Effector memory CD8-positive, alpha-beta T cell (primary cell): Measurements from ENCODE around the gene SH3BP4.

Source experiments
- ATAC-seq: fragments of 150-1000 bp; cut with Tn5 transposase; replicated peaks from 2 replicates; pipeline ENCODE4 v1.10.0; 2021; ENCODE audit warnings: mild to moderate bottlenecking, moderate library complexity
- DNase-seq, 3 experiments: peaks; one replicate each; pipeline ENCODE4 v3.0.0; 2021
- H3K27ac Mint-ChIP-seq, 2 donors: one replicate each; pipeline ENCODE4 v1.8.0; 2022; ENCODE audit warnings: mild to moderate bottlenecking in 2 of 2, mixed read lengths in 2 of 2, moderate library complexity in 2 of 2
- H3K27me3 Mint-ChIP-seq, 2 donors: one replicate each; pipeline ENCODE4 v1.8.0; 2022; ENCODE audit warnings: mixed read lengths in 2 of 2
- H3K36me3 Mint-ChIP-seq: one replicate; pipeline ENCODE4 v1.8.0; 2022; ENCODE audit warnings: mild to moderate bottlenecking, moderate library complexity, mixed read lengths; ENCODE audit not compliant: insufficient read depth
- H3K4me1 Mint-ChIP-seq, 2 donors: one replicate each; pipeline ENCODE4 v1.8.0; 2022; ENCODE audit warnings: low read depth in 2 of 2, mixed read lengths in 2 of 2
- H3K4me3 Mint-ChIP-seq, 2 donors: one replicate each; pipeline ENCODE4 v1.8.0; 2022; ENCODE audit warnings: mild to moderate bottlenecking in 2 of 2, mixed read lengths in 2 of 2, moderate library complexity in 2 of 2
- H3K9me3 Mint-ChIP-seq, 2 donors: one replicate each; pipeline ENCODE4 v1.8.0; 2022; ENCODE audit warnings: mixed read lengths in 2 of 2

SH3BP4 gene

GRCh38 chr2:235082578-235083338 lies 130.9 kb downstream of the SH3BP4 start:
- ATAC-seq: no peak
- H3K27me3 Mint-ChIP-seq: peaks cover 34 to 38% of the 10 kb centered on the region in 2 donors
- no peak for DNase-seq
- H3K9me3 Mint-ChIP-seq: no peaks in the 10 kb centered on the region
- H3K4me1 Mint-ChIP-seq: no peaks in the 10 kb centered on the region
- no peak overlapping the region for H3K4me3 Mint-ChIP-seq
- H3K27ac Mint-ChIP-seq: no peak overlapping the region
- H3K36me3 Mint-ChIP-seq: no peaks in the 10 kb centered on the region

GRCh38 chr2:235083822-235084221 lies 132.0 kb downstream of the SH3BP4 start:
- no peak overlapping the region for H3K4me3 Mint-ChIP-seq
- H3K27ac Mint-ChIP-seq: no peak overlapping the region
- no peak for ATAC-seq
- H3K36me3 Mint-ChIP-seq: no peaks in the 10 kb centered on the region
- no peaks in the 10 kb centered on the region for H3K9me3 Mint-ChIP-seq
- H3K27me3 Mint-ChIP-seq: peaks cover 42 to 49% of the 10 kb centered on the region in 2 donors
- no peak for DNase-seq
- no peaks in the 10 kb centered on the region for H3K4me1 Mint-ChIP-seq

GRCh38 chr2:235084424-235084823 lies 132.6 kb downstream of the SH3BP4 start:
- DNase-seq (no peak), ATAC-seq (no peak)
- H3K36me3 Mint-ChIP-seq: no peaks in the 10 kb centered on the region
- no peaks in the 10 kb centered on the region for H3K9me3 Mint-ChIP-seq
- peaks cover 46 to 55% of the 10 kb centered on the region in 2 donors for H3K27me3 Mint-ChIP-seq
- no peak overlapping the region for H3K27ac Mint-ChIP-seq
- H3K4me1 Mint-ChIP-seq: no peaks in the 10 kb centered on the region
- no peak overlapping the region for H3K4me3 Mint-ChIP-seq

- DNase-seq: no peak
- no peaks in the 10 kb centered on the region for H3K9me3 Mint-ChIP-seq
- no peaks in the 10 kb centered on the region for H3K36me3 Mint-ChIP-seq
- no peak for ATAC-seq
- peaks cover 57 to 63% of the 10 kb centered on the region in 2 donors for H3K27me3 Mint-ChIP-seq
- no peak overlapping the region for H3K27ac Mint-ChIP-seq
- H3K4me3 Mint-ChIP-seq: no peak overlapping the region
- no peaks in the 10 kb centered on the region for H3K4me1 Mint-ChIP-seq
Measured at GRCh38 chr2:235085476-235085875, 133.7 kb downstream of the SH3BP4 start.

- Mint-ChIP-seq H3K9me3 (no peaks in the 10 kb centered on the region), H3K4me3 (no peak overlapping the region), H3K27me3 (peaks cover 67 to 68% of the 10 kb centered on the region in 2 donors), H3K4me1 (no peaks in the 10 kb centered on the region), H3K36me3 (no peaks in the 10 kb centered on the region), H3K27ac (no peak overlapping the region)
- no peak for DNase-seq
- ATAC-seq: no peak
Measured at GRCh38 chr2:235086481-235087184, 134.8 kb downstream of the SH3BP4 start.

- Mint-ChIP-seq H3K4me1 (no peaks in the 10 kb centered on the region), H3K27me3 (peaks cover 80% of the 10 kb centered on the region in 2 donors), H3K4me3 (no peak overlapping the region), H3K27ac (no peak overlapping the region), H3K9me3 (no peaks in the 10 kb centered on the region), H3K36me3 (no peaks in the 10 kb centered on the region)
- DNase-seq (no peak), ATAC-seq (no peak)
Measured at GRCh38 chr2:235087832-235088495, 136.1 kb downstream of the SH3BP4 start.

- Mint-ChIP-seq H3K4me1 (no peaks in the 10 kb centered on the region), H3K27me3 (peaks cover 85 to 86% of the 10 kb centered on the region in 2 donors), H3K4me3 (no peak overlapping the region)
Measured at GRCh38 chr2:235088496-235088921, 136.7 kb downstream of the SH3BP4 start.

GRCh38 chr2:235091421-235091820 lies 139.6 kb downstream of the SH3BP4 start:
- no peaks in the 10 kb centered on the region for H3K4me1 Mint-ChIP-seq

More at GRCh38 chr2:235088496-235088921, 136.7 kb downstream of the SH3BP4 start:
- Mint-ChIP-seq H3K36me3 (no peaks in the 10 kb centered on the region), H3K27ac (no peak overlapping the region), H3K9me3 (no peaks in the 10 kb centered on the region)
- no peak for ATAC-seq
- no peak for DNase-seq

GRCh38 chr2:235091983-235092382 lies 140.2 kb downstream of the SH3BP4 start:
- DNase-seq (no peak), ATAC-seq (no peak)
- Mint-ChIP-seq H3K36me3 (no peaks in the 10 kb centered on the region), H3K27ac (no peak overlapping the region), H3K9me3 (no peaks in the 10 kb centered on the region), H3K4me1 (no peaks in the 10 kb centered on the region), H3K27me3 (peaks cover 81 to 82% of the 10 kb centered on the region in 2 donors), H3K4me3 (no peak overlapping the region)

More at GRCh38 chr2:235091421-235091820, 139.6 kb downstream of the SH3BP4 start:
- H3K36me3 Mint-ChIP-seq: no peaks in the 10 kb centered on the region
- H3K27ac Mint-ChIP-seq: no peak overlapping the region
- ATAC-seq (no peak), DNase-seq (no peak)
- peaks cover 80 to 82% of the 10 kb centered on the region in 2 donors for H3K27me3 Mint-ChIP-seq
- H3K9me3 Mint-ChIP-seq: no peaks in the 10 kb centered on the region
- no peak overlapping the region for H3K4me3 Mint-ChIP-seq

- no peak for ATAC-seq
- Mint-ChIP-seq H3K27me3 (peaks cover 79 to 82% of the 10 kb centered on the region in 2 donors), H3K4me1 (no peaks in the 10 kb centered on the region), H3K4me3 (no peak overlapping the region), H3K36me3 (no peaks in the 10 kb centered on the region), H3K9me3 (no peaks in the 10 kb centered on the region), H3K27ac (no peak overlapping the region)
- DNase-seq: no peak
Measured at GRCh38 chr2:235092433-235093223, 140.8 kb downstream of the SH3BP4 start.

- H3K9me3 Mint-ChIP-seq: no peaks in the 10 kb centered on the region
- ATAC-seq: no peak
- H3K27me3 Mint-ChIP-seq: peaks cover 65 to 79% of the 10 kb centered on the region in 2 donors
- DNase-seq: no peak
- no peaks in the 10 kb centered on the region for H3K4me1 Mint-ChIP-seq
- no peak overlapping the region for H3K27ac Mint-ChIP-seq
- no peaks in the 10 kb centered on the region for H3K36me3 Mint-ChIP-seq
- H3K4me3 Mint-ChIP-seq: no peak overlapping the region
Measured at GRCh38 chr2:235094457-235094856, 142.6 kb downstream of the SH3BP4 start.

- no peaks in the 10 kb centered on the region for H3K4me1 Mint-ChIP-seq
- DNase-seq: no peak
- H3K36me3 Mint-ChIP-seq: no peaks in the 10 kb centered on the region
- no peak overlapping the region for H3K27ac Mint-ChIP-seq
- no peak overlapping the region for H3K4me3 Mint-ChIP-seq
- peaks cover 61 to 78% of the 10 kb centered on the region in 2 donors for H3K27me3 Mint-ChIP-seq
- H3K9me3 Mint-ChIP-seq: no peaks in the 10 kb centered on the region
- ATAC-seq: no peak
Measured at GRCh38 chr2:235095569-235095968, 143.8 kb downstream of the SH3BP4 start.

- Mint-ChIP-seq H3K4me1 (no peaks in the 10 kb centered on the region), H3K9me3 (no peaks in the 10 kb centered on the region), H3K4me3 (no peak overlapping the region), H3K27me3 (peaks cover 56 to 78% of the 10 kb centered on the region in 2 donors), H3K36me3 (no peaks in the 10 kb centered on the region), H3K27ac (no peak overlapping the region)
- ATAC-seq (no peak), DNase-seq (no peak)
Measured at GRCh38 chr2:235096447-235096846, 144.6 kb downstream of the SH3BP4 start.
